Endodermal cell (in vitro differentiated cells): ENCODE results near the gene IL23A. TPM values are rescaled to one million over a fixed set of nuclear protein-coding genes. Genes with fewer than 3 reads are reported as not detected.

Source experiments
- DNase-seq: peaks from one replicate; pipeline ENCODE4 v3.0.0-alpha.2; 2017
- H3K27ac ChIP-seq: 2 replicates; pipeline ENCODE4 v1.5.1; 2013; ENCODE audit warnings: mild to moderate bottlenecking, low read depth, low read length, moderate library complexity
- H3K27me3 ChIP-seq: 2 replicates; pipeline ENCODE4 v1.6.1; 2013; ENCODE audit warnings: mild to moderate bottlenecking, low read length, moderate library complexity; ENCODE audit not compliant: insufficient read depth, control insufficient read depth, poor library complexity, severe bottlenecking
- H3K36me3 ChIP-seq: 2 replicates; pipeline ENCODE4 v1.7.0; 2013; ENCODE audit warnings: mild to moderate bottlenecking, low read length, moderate library complexity; ENCODE audit not compliant: control insufficient read depth, insufficient read depth
- H3K4me1 ChIP-seq: one replicate; pipeline ENCODE4 v1.7.0; 2013; ENCODE audit warnings: low read length; ENCODE audit not compliant: control insufficient read depth, insufficient read depth
- H3K4me3 ChIP-seq: 2 replicates; pipeline ENCODE4 v1.5.1; 2013; ENCODE audit warnings: mild to moderate bottlenecking, low read length, moderate library complexity
- H3K9ac ChIP-seq: 2 replicates; pipeline ENCODE4 v1.6.1; 2013; ENCODE audit warnings: mild to moderate bottlenecking, low read length, moderate library complexity; ENCODE audit not compliant: poor library complexity, severe bottlenecking; ENCODE audit errors: extremely low read depth
- H3K9me3 ChIP-seq: 2 replicates; pipeline ENCODE4 v1.6.1; 2013; ENCODE audit warnings: mild to moderate bottlenecking, low read length, moderate library complexity; ENCODE audit not compliant: control insufficient read depth
- H3K27ac Mint-ChIP-seq: 2 replicates; pipeline ENCODE4 v1.8.0; 2020; ENCODE audit warnings: mixed read lengths
- H3K27me3 Mint-ChIP-seq: 2 replicates; pipeline ENCODE4 v1.8.0; 2021; ENCODE audit warnings: mild to moderate bottlenecking, mixed read lengths; ENCODE audit not compliant: insufficient read depth
- H3K36me3 Mint-ChIP-seq: 2 replicates; pipeline ENCODE4 v1.8.0; 2020; ENCODE audit warnings: low read depth, mixed read lengths
- H3K4me1 Mint-ChIP-seq: 2 replicates; pipeline ENCODE4 v1.8.0; 2020; ENCODE audit warnings: mixed read lengths
- H3K4me3 Mint-ChIP-seq: 2 replicates; pipeline ENCODE4 v1.8.0; 2020; ENCODE audit warnings: mild to moderate bottlenecking, moderate library complexity, mixed read lengths
- H3K9me3 Mint-ChIP-seq: 2 replicates; pipeline ENCODE4 v1.8.0; 2020; ENCODE audit warnings: mild to moderate bottlenecking, mixed read lengths
- CTCF ChIP-seq: fragments of 200-600 bp; sonication (generic); conservative IDR thresholded peaks from 2 replicates; pipeline ENCODE4 v1.5.0; 2021; ENCODE audit warnings: antibody characterized with exemption, mild to moderate bottlenecking
- WGBS, 2 experiments: methylation state at CpG; one replicate each; pipeline versions ENCODE4 v1.1.5 to v1.1.7; 2013; ENCODE audit warnings: missing lambda C conversion rate in 2 of 2, mixed read lengths in 1 of 2; ENCODE audit not compliant: insufficient coverage in 1 of 2, insufficient read length in 1 of 2; 5-methylcytosine and 5-hydroxymethylcytosine counted together
- total RNA-seq, 2 donors: library from RNA; stranded (reverse); fragmentation: NEBNext Ultra II Directional in 1 of 2; extraction: Animal tissue kit (Norgen Biotek cat#: 25700) in 1 of 2; gene quantifications; 2 replicates in 1 of 2; 3 replicates in 1 of 2; pipeline ENCODE4 v1.2.1, GENCODE V29; 2021

IL23A gene
- total RNA-seq, 2 donors from 2014 or later: 4.6 to 10.4 TPM

GRCh38 chr12:56366948-56367347 lies 28.3 kb downstream of the IL23A start:
- no peak for DNase-seq
- H3K27me3 Mint-ChIP-seq: peaks cover 31% of the 10 kb centered on the region
- H3K4me1 Mint-ChIP-seq: no peaks in the 10 kb centered on the region
- no peaks in the 10 kb centered on the region for H3K36me3 ChIP-seq
- no peak overlapping the region for H3K4me3 Mint-ChIP-seq
- WGBS, 2 experiments: 81 to 91% methylated on average over 2 to 3 of the region's 3 CpGs
- H3K9me3 Mint-ChIP-seq: no peaks in the 10 kb centered on the region
- no peaks in the 10 kb centered on the region for H3K9me3 ChIP-seq
- H3K27ac Mint-ChIP-seq: no peak overlapping the region
- no peak for TF ChIP-seq CTCF
- H3K4me3 ChIP-seq: no peak overlapping the region
- H3K9ac ChIP-seq: no peak overlapping the region
- H3K36me3 Mint-ChIP-seq: no peaks in the 10 kb centered on the region
- H3K4me1 ChIP-seq: no peaks in the 10 kb centered on the region
- H3K27me3 ChIP-seq: no peaks in the 10 kb centered on the region
- H3K27ac ChIP-seq: no peak overlapping the region

- H3K9me3 ChIP-seq: peaks cover 4% of the 10 kb centered on the region
- no peak for TF ChIP-seq CTCF
- H3K27ac ChIP-seq: no peak overlapping the region
- H3K36me3 Mint-ChIP-seq: no peaks in the 10 kb centered on the region
- no peaks in the 10 kb centered on the region for H3K27me3 ChIP-seq
- no peak for DNase-seq
- no peak overlapping the region for H3K4me3 Mint-ChIP-seq
- no peak overlapping the region for H3K4me3 ChIP-seq
- H3K27me3 Mint-ChIP-seq: peaks cover 11% of the 10 kb centered on the region
- peaks cover 13% of the 10 kb centered on the region for H3K4me1 Mint-ChIP-seq
- peaks cover 13% of the 10 kb centered on the region for H3K9me3 Mint-ChIP-seq
- no peak overlapping the region for H3K27ac Mint-ChIP-seq
- 87 to 100% methylated on average over 1 of the region's 1 CpG for WGBS, 2 experiments
- peaks cover 3% of the 10 kb centered on the region for H3K4me1 ChIP-seq
- no peaks in the 10 kb centered on the region for H3K36me3 ChIP-seq
- no peak overlapping the region for H3K9ac ChIP-seq
Measured at GRCh38 chr12:56373515-56373914, 34.8 kb downstream of the IL23A start.

DNA sequence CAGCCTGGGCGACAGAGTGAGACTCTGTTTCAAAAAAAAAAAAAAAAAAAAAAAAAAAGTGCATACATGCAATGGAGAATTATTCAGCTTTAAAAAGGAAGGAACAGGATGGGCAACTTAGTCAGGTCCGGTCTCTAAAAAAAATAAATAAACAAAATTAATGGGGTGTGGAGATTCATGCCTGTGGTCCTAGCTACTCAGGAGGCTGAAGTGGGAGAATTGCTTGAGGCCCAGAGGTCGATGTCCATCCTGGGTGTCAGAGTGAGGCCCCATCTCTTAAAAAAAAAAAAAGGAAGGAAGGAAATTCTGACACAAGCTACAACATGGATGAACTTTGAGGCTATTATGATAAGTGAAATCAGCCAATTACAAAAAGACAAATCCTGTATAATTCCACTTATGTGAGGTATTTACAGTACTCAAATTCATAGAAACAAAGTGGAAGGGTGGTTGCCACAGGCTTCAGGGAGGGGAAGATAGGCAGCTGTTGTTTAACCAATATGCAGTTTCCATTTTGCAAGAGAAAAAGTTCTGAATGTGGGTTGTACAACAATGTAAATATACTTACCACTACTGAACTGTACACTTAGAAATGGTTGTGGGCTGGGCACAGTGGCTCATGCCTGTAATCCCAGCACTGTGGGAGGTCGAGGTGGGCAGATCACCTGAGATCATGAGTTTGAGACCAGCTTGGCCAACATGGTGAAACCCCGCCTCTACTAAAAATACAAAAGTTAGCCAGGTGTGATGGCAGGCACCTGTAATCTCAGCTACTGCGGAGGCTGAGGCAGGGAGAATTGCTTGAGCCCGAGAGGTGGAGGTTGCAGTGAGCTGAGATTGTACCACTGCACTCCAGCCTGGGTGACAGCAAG lies 36.3 kb downstream of the IL23A start:
- no peak for TF ChIP-seq CTCF
- Histone ChIP-seq H3K36me3 (no peaks in the 10 kb centered on the region), H3K4me3 (no peak overlapping the region), H3K9ac (no peak overlapping the region), H3K4me1 (peaks cover 3% of the 10 kb centered on the region), H3K9me3 (peaks cover 4% of the 10 kb centered on the region), H3K27ac (no peak overlapping the region), H3K27me3 (no peaks in the 10 kb centered on the region)
- Mint-ChIP-seq H3K36me3 (no peaks in the 10 kb centered on the region), H3K9me3 (peaks cover 13% of the 10 kb centered on the region), H3K27ac (no peak overlapping the region), H3K4me3 (no peak overlapping the region), H3K4me1 (peaks cover 13% of the 10 kb centered on the region), H3K27me3 (peaks cover 11% of the 10 kb centered on the region)
- DNase-seq: no peak
- WGBS, 2 experiments: 92 to 94% methylated on average over 6 to 7 of the region's 7 CpGs
